ENCODE measurements around the gene DUXB. TPM values are rescaled to one million over a fixed set of nuclear protein-coding genes. Genes with fewer than 3 reads are reported as not detected.

DUXB gene
- polyA plus RNA-seq, 1 donor (not counting 4 experiments of a cell fraction or from before 2014, with no cell fraction given) = not detected

DNA sequence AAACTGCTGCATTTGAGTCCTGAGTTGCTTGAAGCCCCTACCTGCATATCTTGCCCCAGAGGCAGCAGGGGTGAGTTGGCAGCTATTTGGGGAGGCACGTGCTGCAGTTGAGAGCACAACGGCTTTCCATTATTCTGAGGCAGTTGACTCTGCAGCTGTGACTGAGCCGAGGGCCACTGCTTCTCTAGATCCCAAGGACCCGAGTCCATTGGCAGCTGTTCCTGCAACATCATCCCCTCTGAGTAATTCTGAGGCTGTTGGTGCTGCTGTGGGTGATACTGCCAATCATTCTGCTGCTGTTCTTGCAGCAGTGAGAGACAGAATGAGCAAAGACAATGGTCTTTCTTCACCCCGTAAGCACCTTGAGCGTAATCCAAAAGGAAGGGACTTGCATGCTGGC is 40.9 kb downstream of the DUXB start:
- H3K79me2 ChIP-seq (ENCODE audit: control insufficient read depth, insufficient read depth, low read length) = peaks cover 3% of the 10 kb centered on the region
- no peak overlapping the region for H3K27ac ChIP-seq (ENCODE audit: control insufficient read depth, insufficient read depth, low read length)
- H4K20me1 ChIP-seq (ENCODE audit: control insufficient read depth, extremely low read depth, insufficient read depth, low read length) = no peaks in the 10 kb centered on the region
- H3K4me2 ChIP-seq (ENCODE audit: control insufficient read depth, extremely low read depth, insufficient read depth, low read depth, low read length) = no peak overlapping the region
- FAIRE-seq (no peak), DNase-seq (ENCODE audit: low read depth, low spot score) (no peak)
- peaks cover 10 to 15% of the 10 kb centered on the region in 2 experiments for H3K36me3 ChIP-seq (ENCODE audit: control insufficient read depth in 2 of 2, extremely low read depth in 1 of 2, insufficient read depth in 2 of 2, low read length in 2 of 2)
- H3K9me1 ChIP-seq (ENCODE audit: control insufficient read depth, extremely low read depth, insufficient read depth, low read length) = no peaks in the 10 kb centered on the region
- no peak overlapping the region for H3K9ac ChIP-seq (ENCODE audit: control insufficient read depth, extremely low read depth, insufficient read depth, low read length)
- no peaks in the 10 kb centered on the region for H3K4me1 ChIP-seq (ENCODE audit: control insufficient read depth, extremely low read depth, insufficient read depth, low read length)
- dilution Hi-C loops (cut with MboI; ENCODE audit: extremely low pct_ligation_motif_present, low sequenced_read_pairs) = no loop called here
- H3K4me3 ChIP-seq (ENCODE audit: control insufficient read depth in 2 of 3, extremely low read depth in 1 of 3, insufficient read depth in 2 of 3, low read depth in 1 of 3, low read length in 3 of 3) = no peak overlapping the region
- H2AFZ ChIP-seq (ENCODE audit: control insufficient read depth, low read length) = no peak overlapping the region
- H3K9me3 ChIP-seq (ENCODE audit: control insufficient read depth, low read depth, low read length) = no peaks in the 10 kb centered on the region
- TF ChIP-seq, protein P1, sequence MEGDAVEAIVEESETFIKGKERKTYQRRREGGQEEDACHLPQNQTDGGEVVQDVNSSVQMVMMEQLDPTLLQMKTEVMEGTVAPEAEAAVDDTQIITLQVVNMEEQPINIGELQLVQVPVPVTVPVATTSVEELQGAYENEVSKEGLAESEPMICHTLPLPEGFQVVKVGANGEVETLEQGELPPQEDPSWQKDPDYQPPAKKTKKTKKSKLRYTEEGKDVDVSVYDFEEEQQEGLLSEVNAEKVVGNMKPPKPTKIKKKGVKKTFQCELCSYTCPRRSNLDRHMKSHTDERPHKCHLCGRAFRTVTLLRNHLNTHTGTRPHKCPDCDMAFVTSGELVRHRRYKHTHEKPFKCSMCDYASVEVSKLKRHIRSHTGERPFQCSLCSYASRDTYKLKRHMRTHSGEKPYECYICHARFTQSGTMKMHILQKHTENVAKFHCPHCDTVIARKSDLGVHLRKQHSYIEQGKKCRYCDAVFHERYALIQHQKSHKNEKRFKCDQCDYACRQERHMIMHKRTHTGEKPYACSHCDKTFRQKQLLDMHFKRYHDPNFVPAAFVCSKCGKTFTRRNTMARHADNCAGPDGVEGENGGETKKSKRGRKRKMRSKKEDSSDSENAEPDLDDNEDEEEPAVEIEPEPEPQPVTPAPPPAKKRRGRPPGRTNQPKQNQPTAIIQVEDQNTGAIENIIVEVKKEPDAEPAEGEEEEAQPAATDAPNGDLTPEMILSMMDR (optimal IDR thresholded peaks at IDR 0.05 in 1 of 3, IDR thresholded peaks at IDR 0.05 in 1 of 3, conservative IDR thresholded peaks at IDR 0.05 in 1 of 3; ENCODE audit: extremely low read depth in 1 of 3, insufficient read depth in 2 of 3, low read length in 3 of 3) = no peak
- TF ChIP-seq EZH2 (IDR thresholded peaks at IDR 0.05; ENCODE audit: low read length) = no peak
- no peaks in the 10 kb centered on the region for H3K27me3 ChIP-seq (ENCODE audit: control insufficient read depth, extremely low read depth, insufficient read depth, low read length)

DNA sequence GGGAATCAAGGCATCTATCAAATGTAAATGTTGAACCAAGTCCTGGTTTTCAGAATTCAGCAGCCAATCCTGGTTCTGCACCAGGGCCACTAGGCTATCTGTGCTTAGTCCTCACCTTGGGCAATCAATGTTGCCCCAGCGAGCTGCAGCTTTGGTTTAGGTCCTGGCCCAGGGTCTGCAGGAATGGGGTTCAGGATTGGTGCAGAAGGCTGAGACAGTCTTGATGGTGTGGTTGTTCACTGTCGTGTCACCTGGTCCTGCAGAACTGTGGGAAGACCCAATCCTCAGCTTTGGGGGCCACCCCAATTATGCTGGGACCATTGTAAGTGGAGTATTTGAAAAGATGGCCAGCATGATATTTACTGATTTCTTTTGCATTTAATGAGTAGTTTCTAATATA is 43.1 kb downstream of the DUXB start:
- H4K20me1 ChIP-seq (ENCODE audit: control insufficient read depth, extremely low read depth, insufficient read depth, low read length) = no peaks in the 10 kb centered on the region

More for the DNA sequence above, 43.1 kb downstream of the DUXB start:
- H3K4me1 ChIP-seq (ENCODE audit: control insufficient read depth, extremely low read depth, insufficient read depth, low read length) = no peaks in the 10 kb centered on the region
- FAIRE-seq = no peak
- no peak overlapping the region for H3K4me2 ChIP-seq (ENCODE audit: control insufficient read depth, extremely low read depth, insufficient read depth, low read depth, low read length)
- no peak overlapping the region for H3K9ac ChIP-seq (ENCODE audit: control insufficient read depth, extremely low read depth, insufficient read depth, low read length)
- dilution Hi-C loops (cut with MboI; ENCODE audit: extremely low pct_ligation_motif_present, low sequenced_read_pairs) = no loop called here
- H3K27ac ChIP-seq (ENCODE audit: control insufficient read depth, insufficient read depth, low read length) = no peak overlapping the region
- H3K4me3 ChIP-seq (ENCODE audit: control insufficient read depth in 2 of 3, extremely low read depth in 1 of 3, insufficient read depth in 2 of 3, low read depth in 1 of 3, low read length in 3 of 3) = no peak overlapping the region
- no peaks in the 10 kb centered on the region for H3K27me3 ChIP-seq (ENCODE audit: control insufficient read depth, extremely low read depth, insufficient read depth, low read length)
- H3K36me3 ChIP-seq (ENCODE audit: control insufficient read depth in 2 of 2, extremely low read depth in 1 of 2, insufficient read depth in 2 of 2, low read length in 2 of 2) = peaks cover 13 to 17% of the 10 kb centered on the region in 2 experiments
- H3K79me2 ChIP-seq (ENCODE audit: control insufficient read depth, insufficient read depth, low read length) = peaks cover 13% of the 10 kb centered on the region
- no peak overlapping the region for H2AFZ ChIP-seq (ENCODE audit: control insufficient read depth, low read length)
- no peaks in the 10 kb centered on the region for H3K9me1 ChIP-seq (ENCODE audit: control insufficient read depth, extremely low read depth, insufficient read depth, low read length)
- no peak for DNase-seq (ENCODE audit: low read depth, low spot score)
- H3K9me3 ChIP-seq (ENCODE audit: control insufficient read depth, low read depth, low read length) = no peaks in the 10 kb centered on the region
- no peak for TF ChIP-seq EZH2 (IDR thresholded peaks at IDR 0.05; ENCODE audit: low read length)
- TF ChIP-seq, protein P1 (optimal IDR thresholded peaks at IDR 0.05 in 1 of 3, IDR thresholded peaks at IDR 0.05 in 1 of 3, conservative IDR thresholded peaks at IDR 0.05 in 1 of 3; ENCODE audit: extremely low read depth in 1 of 3, insufficient read depth in 2 of 3, low read length in 3 of 3) = no peak
